K562 (cell line): ENCODE data around the gene CRB2. TPM values are rescaled to one million over a fixed set of nuclear protein-coding genes. Genes with fewer than 3 reads are reported as not detected.

Experiments used
- BACH1 ChIP-seq: fragments of 200-800 bp; sonication (Bioruptor generic); IDR thresholded peaks from 2 replicates; pipeline ENCODE4 v1.6.1; 2016; ENCODE audit warnings: missing genetic modification characterization, missing compliant biosample characterization
- CHCHD3 ChIP-seq: fragments of 250-450 bp; sonication (Bioruptor Pico); IDR thresholded peaks from 2 replicates; pipeline ENCODE4 v2.1.2; 2022; ENCODE audit warnings: mild to moderate bottlenecking
- FUS ChIP-seq: fragments of 200-400 bp; formaldehyde crosslinking; optimal IDR thresholded peaks from 2 replicates; pipeline ENCODE3; 2017; ENCODE audit warnings: low read depth, low read length
- GATAD2A ChIP-seq: fragments of 450-650 bp; IDR thresholded peaks from 2 replicates; pipeline ENCODE4 v1.6.1; 2017
- NCOA4 ChIP-seq: fragments of 450-650 bp; IDR thresholded peaks from 2 replicates; pipeline ENCODE4 v1.6.1; 2018; ENCODE audit warnings: mild to moderate bottlenecking; ENCODE audit not compliant: partially characterized antibody
- POLR2AphosphoS5 ChIP-seq: IDR thresholded peaks from 2 replicates; pipeline ENCODE4 v1.6.1; 2011; ENCODE audit warnings: mild to moderate bottlenecking, low read depth, low read length, moderate library complexity; ENCODE audit not compliant: control insufficient read depth, insufficient read depth
- PTRF ChIP-seq: fragments of 450-650 bp; IDR thresholded peaks from 2 replicates; pipeline ENCODE4 v1.6.1; 2016; ENCODE audit warnings: mild to moderate bottlenecking, missing genetic modification characterization, missing compliant biosample characterization
- TCF3 ChIP-seq: sonication (generic); formaldehyde crosslinking; IDR thresholded peaks from 2 replicates; pipeline ENCODE4 v1.4.0; 2020; ENCODE audit warnings: mild to moderate bottlenecking, missing genetic modification reagents
- TEAD4 ChIP-seq, 2 experiments: sonication (generic) in 1 of 2; formaldehyde crosslinking in 1 of 2; IDR thresholded peaks; 2 replicates each; pipeline versions ENCODE4 v1.6.1 to v1.8.0; 2012 to 2022; ENCODE audit warnings: borderline replicate concordance in 1 of 2, inconsistent platforms in 1 of 2, low read length in 1 of 2, mild to moderate bottlenecking in 1 of 2, missing genetic modification reagents in 1 of 2
- polyA plus RNA-seq, 8 experiments: library from polyadenylated mRNA; depleted of rRNA in 4 of 8; stranded (reverse) in 5 of 8; unstranded in 3 of 8; fragments of >200 nt; fragmentation: Nextera tagmentation in 2 of 8; fragmentation: Illumina TruSeq in 1 of 8; extraction: Ambion mirVana in 2 of 8; extraction: Trizol in 1 of 8; gene quantifications; 2 replicates each; pipeline versions ENCODE4 v1.2.1 to v1.2.3, GENCODE V29; 2011 to 2014; ENCODE audit warnings: inconsistent platforms in 1 of 8, missing spikeins in 1 of 8
- total RNA-seq, 7 experiments: library from RNA; depleted of rRNA in 6 of 7; stranded (reverse); fragments of >200 nt in 6 of 7; fragmentation: Illumina TruSeq in 2 of 7; extraction: Trizol in 2 of 7; gene quantifications; 2 replicates each; pipeline versions ENCODE4 v1.2.1 to v1.2.3, GENCODE V29; 2011 to 2021; ENCODE audit warnings: low replicate concordance in 1 of 7
- TF ChIP-seq, protein P1 (sequence below), 3 experiments: fragments of 200-800 bp in 1 of 3; fragments of 250-450 bp in 1 of 3; fragments of 450-650 bp in 1 of 3; sonication (Bioruptor Pico) in 1 of 3; sonication (Bioruptor generic) in 1 of 3; formaldehyde crosslinking in 1 of 3; IDR thresholded peaks; 2 replicates each; pipeline versions ENCODE4 v1.6.1 to v1.8.0; 2016 to 2022; ENCODE audit warnings: mild to moderate bottlenecking in 2 of 3, missing genetic modification characterization in 2 of 3, missing compliant biosample characterization in 1 of 3, moderate library complexity in 1 of 3
- TF ChIP-seq, protein P2 (sequence below), 2 experiments: IDR thresholded peaks in 1 of 2; conservative IDR thresholded peaks in 1 of 2; 2 replicates each; pipeline ENCODE4 v1.6.1; 2016; ENCODE audit warnings: low read depth in 2 of 2, mild to moderate bottlenecking in 1 of 2, missing compliant biosample characterization in 1 of 2, missing genetic modification characterization in 1 of 2, moderate library complexity in 1 of 2
- TF ChIP-seq, protein P3 (sequence below): sonication (generic); formaldehyde crosslinking; IDR thresholded peaks from 2 replicates; pipeline ENCODE4 v1.8.0; 2022; ENCODE audit warnings: missing genetic modification reagents, mild to moderate bottlenecking, moderate library complexity, borderline replicate concordance
- TF ChIP-seq, protein P4 (sequence below): fragments of 450-650 bp; formaldehyde crosslinking; conservative IDR thresholded peaks from 2 replicates; pipeline ENCODE4 v1.4.0; 2022; ENCODE audit warnings: mild to moderate bottlenecking, missing genetic modification characterization

CRB2 gene
- total and polyA plus RNA-seq, 9 of the 15 experiments (the other 6 are each of a cell fraction or from before 2014, with no cell fraction given): 0.13 to 1.2 (median 0.25) TPM; not detected in 2

DNA sequence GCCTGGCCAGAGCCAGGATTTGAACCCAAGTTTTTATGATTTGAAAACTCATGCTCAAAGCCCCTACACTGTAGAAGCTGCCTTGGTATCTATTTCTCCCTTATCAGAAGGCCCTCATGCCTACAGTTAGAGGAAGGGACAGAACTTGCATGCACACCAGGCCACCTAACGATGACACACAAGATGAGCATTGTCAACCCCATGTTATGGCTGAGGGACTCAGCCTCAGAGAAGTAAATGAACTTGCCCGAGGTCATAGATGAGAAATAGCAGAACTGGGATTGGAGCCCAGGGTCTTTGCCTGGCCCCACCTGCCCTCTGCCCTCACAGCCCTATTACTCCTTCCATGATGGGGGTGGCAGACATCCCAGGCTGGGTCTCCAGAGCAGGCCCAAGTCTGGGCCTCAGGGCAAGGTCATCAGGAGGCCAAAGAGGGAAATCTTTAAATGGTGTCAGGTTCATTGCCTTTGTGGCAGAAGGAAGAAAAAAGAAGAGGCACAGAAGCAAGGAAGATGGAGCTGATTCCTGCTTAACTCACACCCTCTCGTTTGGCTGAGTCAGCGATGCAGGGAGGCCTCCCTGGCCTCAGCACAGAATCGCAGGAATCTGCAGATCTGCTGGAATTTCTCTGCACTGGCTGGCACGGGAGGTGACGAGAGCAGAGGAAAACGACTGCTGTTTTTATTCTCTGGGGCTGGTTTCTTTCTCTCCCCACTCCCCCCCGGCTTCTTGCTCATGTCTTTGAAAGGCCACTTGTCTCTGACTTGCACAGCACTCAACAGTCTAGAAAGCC, 20.6 kb upstream of the CRB2 start (continued):
- TF ChIP-seq NCOA4 (no peak), BACH1 (tag) (0 out of 2 replicates have a peak, but pooled peaks have one; percentile 42), TEAD4 (IDR thresholded peaks at IDR 0.05; ENCODE audit: low read length) (peak; percentile 8; the same call in 1 of the 2 replicates), TEAD4 (CRISPR knock-in tag; IDR thresholded peaks at IDR 0.05; ENCODE audit: borderline replicate concordance) (no peak), POLR2AphosphoS5 (no peak), CHCHD3 (no peak), GATAD2A (no peak), TCF3 (CRISPR knock-in tag) (no peak), PTRF (peak; percentile 29; the same call in 1 of the 2 replicates), FUS (no peak)
- TF ChIP-seq, protein P1, sequence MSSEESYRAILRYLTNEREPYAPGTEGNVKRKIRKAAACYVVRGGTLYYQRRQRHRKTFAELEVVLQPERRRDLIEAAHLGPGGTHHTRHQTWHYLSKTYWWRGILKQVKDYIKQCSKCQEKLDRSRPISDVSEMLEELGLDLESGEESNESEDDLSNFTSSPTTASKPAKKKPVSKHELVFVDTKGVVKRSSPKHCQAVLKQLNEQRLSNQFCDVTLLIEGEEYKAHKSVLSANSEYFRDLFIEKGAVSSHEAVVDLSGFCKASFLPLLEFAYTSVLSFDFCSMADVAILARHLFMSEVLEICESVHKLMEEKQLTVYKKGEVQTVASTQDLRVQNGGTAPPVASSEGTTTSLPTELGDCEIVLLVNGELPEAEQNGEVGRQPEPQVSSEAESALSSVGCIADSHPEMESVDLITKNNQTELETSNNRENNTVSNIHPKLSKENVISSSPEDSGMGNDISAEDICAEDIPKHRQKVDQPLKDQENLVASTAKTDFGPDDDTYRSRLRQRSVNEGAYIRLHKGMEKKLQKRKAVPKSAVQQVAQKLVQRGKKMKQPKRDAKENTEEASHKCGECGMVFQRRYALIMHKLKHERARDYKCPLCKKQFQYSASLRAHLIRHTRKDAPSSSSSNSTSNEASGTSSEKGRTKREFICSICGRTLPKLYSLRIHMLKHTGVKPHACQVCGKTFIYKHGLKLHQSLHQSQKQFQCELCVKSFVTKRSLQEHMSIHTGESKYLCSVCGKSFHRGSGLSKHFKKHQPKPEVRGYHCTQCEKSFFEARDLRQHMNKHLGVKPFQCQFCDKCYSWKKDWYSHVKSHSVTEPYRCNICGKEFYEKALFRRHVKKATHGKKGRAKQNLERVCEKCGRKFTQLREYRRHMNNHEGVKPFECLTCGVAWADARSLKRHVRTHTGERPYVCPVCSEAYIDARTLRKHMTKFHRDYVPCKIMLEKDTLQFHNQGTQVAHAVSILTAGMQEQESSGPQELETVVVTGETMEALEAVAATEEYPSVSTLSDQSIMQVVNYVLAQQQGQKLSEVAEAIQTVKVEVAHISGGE (CRISPR knock-in tag; IDR thresholded peaks at IDR 0.05): peak in 1 of 3 experiments; percentile 56; a peak in 1 of 6 replicates
- TF ChIP-seq, protein P2, sequence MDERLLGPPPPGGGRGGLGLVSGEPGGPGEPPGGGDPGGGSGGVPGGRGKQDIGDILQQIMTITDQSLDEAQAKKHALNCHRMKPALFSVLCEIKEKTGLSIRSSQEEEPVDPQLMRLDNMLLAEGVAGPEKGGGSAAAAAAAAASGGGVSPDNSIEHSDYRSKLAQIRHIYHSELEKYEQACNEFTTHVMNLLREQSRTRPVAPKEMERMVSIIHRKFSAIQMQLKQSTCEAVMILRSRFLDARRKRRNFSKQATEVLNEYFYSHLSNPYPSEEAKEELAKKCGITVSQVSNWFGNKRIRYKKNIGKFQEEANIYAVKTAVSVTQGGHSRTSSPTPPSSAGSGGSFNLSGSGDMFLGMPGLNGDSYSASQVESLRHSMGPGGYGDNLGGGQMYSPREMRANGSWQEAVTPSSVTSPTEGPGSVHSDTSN (CRISPR knock-in tag; IDR thresholded peaks at IDR 0.05; ENCODE audit: low read depth): no peak
- TF ChIP-seq, protein P2 (tag; conservative IDR thresholded peaks at IDR 0.05; ENCODE audit: low read depth): peak; percentile 28; the same call in 1 of the 2 replicates
- TF ChIP-seq, protein P3, sequence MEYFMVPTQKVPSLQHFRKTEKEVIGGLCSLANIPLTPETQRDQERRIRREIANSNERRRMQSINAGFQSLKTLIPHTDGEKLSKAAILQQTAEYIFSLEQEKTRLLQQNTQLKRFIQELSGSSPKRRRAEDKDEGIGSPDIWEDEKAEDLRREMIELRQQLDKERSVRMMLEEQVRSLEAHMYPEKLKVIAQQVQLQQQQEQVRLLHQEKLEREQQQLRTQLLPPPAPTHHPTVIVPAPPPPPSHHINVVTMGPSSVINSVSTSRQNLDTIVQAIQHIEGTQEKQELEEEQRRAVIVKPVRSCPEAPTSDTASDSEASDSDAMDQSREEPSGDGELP (CRISPR knock-in tag): no peak
- TF ChIP-seq, protein P4, sequence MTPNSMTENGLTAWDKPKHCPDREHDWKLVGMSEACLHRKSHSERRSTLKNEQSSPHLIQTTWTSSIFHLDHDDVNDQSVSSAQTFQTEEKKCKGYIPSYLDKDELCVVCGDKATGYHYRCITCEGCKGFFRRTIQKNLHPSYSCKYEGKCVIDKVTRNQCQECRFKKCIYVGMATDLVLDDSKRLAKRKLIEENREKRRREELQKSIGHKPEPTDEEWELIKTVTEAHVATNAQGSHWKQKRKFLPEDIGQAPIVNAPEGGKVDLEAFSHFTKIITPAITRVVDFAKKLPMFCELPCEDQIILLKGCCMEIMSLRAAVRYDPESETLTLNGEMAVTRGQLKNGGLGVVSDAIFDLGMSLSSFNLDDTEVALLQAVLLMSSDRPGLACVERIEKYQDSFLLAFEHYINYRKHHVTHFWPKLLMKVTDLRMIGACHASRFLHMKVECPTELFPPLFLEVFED (CRISPR knock-in tag): no peak
